Endometrial microvascular endothelial cells (primary cell): Measurements from ENCODE around the gene PDZD8. TPM values are rescaled to one million over a fixed set of nuclear protein-coding genes. Genes with fewer than 3 reads are reported as not detected.

Experiments used
- in situ Hi-C: cut with HindIII; loops from 2 replicates; pipeline ENCODE4 v1.10.0; 2017; ENCODE audit warnings: low sequenced_read_pairs, low pct_unique_long_range_greater_than_20kb; ENCODE audit errors: inconsistent ontology term
- total RNA-seq: library from RNA; depleted of rRNA; stranded (reverse); fragments of >200 nt; gene quantifications from one replicate; pipeline ENCODE4 v1.2.3, GENCODE V29; 2015; ENCODE audit errors: inconsistent ontology term

The PDZD8 gene
- total RNA-seq, 1 donor from 2014 or later = 23.5 TPM

- in situ Hi-C loops = no loop called here
These were observed 108.4 kb downstream of the PDZD8 start for GRCh38 chr10:117266812-117267211.

GRCh38 chr10:117266400-117266799, 108.8 kb downstream of the PDZD8 start:
- in situ Hi-C loops = no loop called here

GRCh38 chr10:117264782-117265181, 110.5 kb downstream of the PDZD8 start:
- in situ Hi-C loops = no loop called here

- in situ Hi-C loops = no loop called here
These were observed 112.3 kb downstream of the PDZD8 start for GRCh38 chr10:117262903-117263293.

GRCh38 chr10:117262291-117262902, 112.8 kb downstream of the PDZD8 start:
- in situ Hi-C loops = no loop called here

GRCh38 chr10:117261501-117261900, 113.7 kb downstream of the PDZD8 start:
- in situ Hi-C loops = no loop called here

GRCh38 chr10:117260084-117260483, 115.2 kb downstream of the PDZD8 start:
- in situ Hi-C loops = no loop called here

GRCh38 chr10:117259279-117259678, 116.0 kb downstream of the PDZD8 start:
- in situ Hi-C loops = no loop called here

- in situ Hi-C loops = no loop called here
These were observed 117.5 kb downstream of the PDZD8 start for GRCh38 chr10:117257721-117258120.

GRCh38 chr10:117256910-117257309, 118.3 kb downstream of the PDZD8 start:
- in situ Hi-C loops = no loop called here

GRCh38 chr10:117255835-117256460, 119.3 kb downstream of the PDZD8 start:
- in situ Hi-C loops = no loop called here

- in situ Hi-C loops = no loop called here
These were observed 120.2 kb downstream of the PDZD8 start for GRCh38 chr10:117254774-117255735.

- in situ Hi-C loops = no loop called here
These were observed 120.9 kb downstream of the PDZD8 start for GRCh38 chr10:117254338-117254737.

- in situ Hi-C loops = no loop called here
These were observed 121.3 kb downstream of the PDZD8 start for GRCh38 chr10:117253908-117254307.

GRCh38 chr10:117250411-117250810, 124.8 kb downstream of the PDZD8 start:
- in situ Hi-C loops = no loop called here

GRCh38 chr10:117249493-117250093, 125.6 kb downstream of the PDZD8 start:
- in situ Hi-C loops = no loop called here

GRCh38 chr10:117248750-117249465, 126.3 kb downstream of the PDZD8 start:
- in situ Hi-C loops = no loop called here

- in situ Hi-C loops = no loop called here
These were observed 128.1 kb downstream of the PDZD8 start for GRCh38 chr10:117246997-117247671.
